Measurements from ENCODE around the gene DAPP1. TPM values are rescaled to one million over a fixed set of nuclear protein-coding genes. Genes with fewer than 3 reads are reported as not detected.
"Not testable (repeated sequence)": the region's sequence is repeated elsewhere in the genome, so short reads cannot be mapped to it uniquely, and the experiment has no call there.

The DAPP1 gene
- total RNA-seq, 2 experiments from 2014 or later = 16.7 to 17.5 TPM

DNA sequence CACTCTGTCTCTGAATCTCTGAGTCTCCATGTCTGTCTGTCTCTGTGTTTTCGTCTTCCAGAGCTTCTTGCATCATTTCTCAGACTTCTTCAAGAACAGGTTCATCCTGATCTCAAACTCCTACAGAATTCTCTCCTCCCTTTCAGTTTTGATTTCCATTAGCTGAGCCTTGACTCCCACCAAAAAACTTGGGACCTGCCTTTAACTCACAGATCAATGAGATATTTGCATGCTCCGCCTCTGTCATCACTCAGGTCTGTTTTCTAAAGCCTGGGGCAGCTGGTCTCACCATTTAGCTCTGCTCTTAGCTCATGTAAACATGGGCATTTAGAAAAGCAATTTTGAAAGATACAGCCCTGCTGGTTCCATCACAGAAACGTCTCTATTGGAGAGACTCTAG is 8.6 kb downstream of the DAPP1 start:
- POLR2A ChIA-PET = interaction anchor here (1.3 kb wide), 1 partner anchor 9 kb away, joined by 4 read pairs; the partner anchor contains the start of gene DAPP1
- CTCF ChIA-PET = no interaction called here
- no peaks in the 10 kb centered on the region for H3K9me3 Mint-ChIP-seq (ENCODE audit: insufficient read depth)
- peaks cover 21% of the 10 kb centered on the region for H3K4me1 Mint-ChIP-seq (ENCODE audit: low read depth)
- no peaks in the 10 kb centered on the region for H3K27me3 Mint-ChIP-seq (ENCODE audit: low read depth)
- no peak overlapping the region for H3K27ac Mint-ChIP-seq
- DNase-seq = no peak
- H3K4me3 Mint-ChIP-seq = no peak overlapping the region
- ATAC-seq = no peak
- peaks cover 17% of the 10 kb centered on the region for H3K36me3 Mint-ChIP-seq (ENCODE audit: low read depth)

DNA sequence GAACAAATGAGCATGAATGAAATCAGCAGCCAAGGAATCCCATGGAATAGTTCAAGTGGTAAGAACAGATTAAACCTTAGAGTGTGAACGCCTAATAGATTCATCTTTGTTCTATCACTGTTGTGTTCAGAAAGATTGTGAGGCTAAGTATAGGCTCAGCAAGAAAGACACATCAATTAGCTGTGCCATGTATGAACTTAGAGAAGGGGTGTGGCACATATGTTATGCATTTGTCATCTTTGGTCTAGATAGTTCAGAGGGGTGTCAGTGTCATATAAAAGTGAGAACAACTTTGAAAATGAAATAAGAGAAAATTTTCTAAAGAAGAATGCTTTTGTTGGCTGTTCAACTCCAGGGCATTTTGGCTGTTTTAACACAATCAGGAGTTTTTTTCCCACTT is 9.4 kb downstream of the DAPP1 start:
- Mint-ChIP-seq H3K27ac (no peak overlapping the region), H3K9me3 (ENCODE audit: insufficient read depth) (no peaks in the 10 kb centered on the region), H3K4me3 (no peak overlapping the region), H3K36me3 (ENCODE audit: low read depth) (peaks cover 19% of the 10 kb centered on the region), H3K4me1 (ENCODE audit: low read depth) (peaks cover 20% of the 10 kb centered on the region), H3K27me3 (ENCODE audit: low read depth) (no peaks in the 10 kb centered on the region)
- DNase-seq (no peak), ATAC-seq (no peak)
- ChIA-PET CTCF (no interaction called here), POLR2A (no interaction called here)

DNA sequence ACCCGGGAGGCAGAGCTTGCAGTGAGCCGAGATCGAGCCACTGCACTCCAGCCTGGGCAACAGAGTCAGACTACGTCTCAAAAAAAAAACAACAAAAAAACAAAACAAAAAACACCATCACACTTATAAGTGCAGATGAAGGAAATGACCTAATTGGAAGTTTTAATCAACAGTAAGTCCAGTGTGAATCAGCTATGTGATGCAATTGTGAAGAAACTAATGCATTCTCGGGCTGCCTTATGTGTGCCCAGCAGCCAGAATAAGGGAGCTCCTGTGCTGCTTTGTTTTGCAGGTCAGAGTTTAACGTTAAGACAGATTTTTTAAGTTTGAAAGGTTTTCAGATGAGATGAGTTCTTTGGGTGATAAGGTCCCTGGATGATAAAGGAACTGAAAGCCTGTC is 10.8 kb downstream of the DAPP1 start:
- peaks cover 8% of the 10 kb centered on the region for H3K4me1 Mint-ChIP-seq (ENCODE audit: low read depth)
- POLR2A ChIA-PET = interaction anchor here (1.7 kb wide), 1 partner anchor 11 kb away, joined by 4 read pairs; no protein-coding TSS in a partner anchor

DNA sequence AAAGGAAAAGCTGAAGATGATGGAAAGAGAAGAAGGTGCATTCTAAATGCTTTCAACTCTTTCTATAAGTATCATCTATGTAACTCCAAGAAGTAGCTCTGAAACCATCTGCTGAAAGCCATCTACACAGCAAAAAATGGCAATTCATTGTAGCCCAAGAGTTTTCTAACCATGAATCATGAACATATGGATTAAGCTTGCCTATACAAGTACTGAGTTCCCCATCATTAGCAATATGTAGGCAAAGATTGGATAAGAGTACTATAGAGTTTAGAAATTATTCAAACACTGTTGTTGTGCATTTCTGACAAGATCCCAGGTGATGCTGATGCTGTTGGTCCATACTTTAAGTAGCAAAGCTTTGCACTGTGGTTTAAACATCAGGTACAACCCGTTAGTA is 11.2 kb downstream of the DAPP1 start:
- POLR2A ChIA-PET = interaction anchor here (0.7 to 1.7 kb wide), 2 partner anchors 12 to 119 kb away, joined by 3 to 4 read pairs; no protein-coding TSS in a partner anchor
- H3K4me3 Mint-ChIP-seq = no peak overlapping the region
- no peak for ATAC-seq

More for the DNA sequence above, 10.8 kb downstream of the DAPP1 start:
- Mint-ChIP-seq H3K27me3 (ENCODE audit: low read depth) (no peaks in the 10 kb centered on the region), H3K9me3 (ENCODE audit: insufficient read depth) (no peaks in the 10 kb centered on the region), H3K36me3 (ENCODE audit: low read depth) (peaks cover 17% of the 10 kb centered on the region), H3K4me3 (no peak overlapping the region), H3K27ac (no peak overlapping the region)
- ATAC-seq = no peak
- CTCF ChIA-PET = interaction anchor here (1.1 to 1.6 kb wide), 2 partner anchors 18 to 57 kb away, joined by 3 to 6 read pairs; no protein-coding TSS in a partner anchor
- DNase-seq = no peak

DNA sequence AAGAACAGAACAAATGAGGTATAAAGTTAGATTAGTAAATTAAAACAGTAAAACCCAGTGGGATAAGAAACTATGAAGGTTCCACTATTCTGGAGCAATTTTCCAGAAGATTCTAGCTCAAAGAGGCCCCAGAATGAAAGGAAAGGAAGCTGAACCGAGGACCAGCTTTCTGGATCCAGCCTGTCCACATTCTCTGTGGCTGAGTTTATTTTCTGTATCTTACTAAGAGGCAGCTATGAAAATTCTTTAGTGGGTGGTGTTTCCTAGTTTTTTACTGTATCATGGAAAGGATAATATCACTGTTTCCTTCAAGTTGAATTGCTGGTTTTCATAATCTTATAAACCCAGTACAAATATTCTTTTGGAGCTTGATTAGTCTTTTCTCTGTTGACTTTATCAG is 11.8 kb downstream of the DAPP1 start:
- POLR2A ChIA-PET = interaction anchor here (0.7 to 1.7 kb wide), 2 partner anchors 12 to 119 kb away, joined by 3 to 4 read pairs; no protein-coding TSS in a partner anchor
- H3K36me3 Mint-ChIP-seq (ENCODE audit: low read depth) = peaks cover 16% of the 10 kb centered on the region
- no peak overlapping the region for H3K27ac Mint-ChIP-seq
- no peaks in the 10 kb centered on the region for H3K27me3 Mint-ChIP-seq (ENCODE audit: low read depth)
- ATAC-seq (no peak), DNase-seq (no peak)
- H3K4me3 Mint-ChIP-seq = no peak overlapping the region
- H3K9me3 Mint-ChIP-seq (ENCODE audit: insufficient read depth) = no peaks in the 10 kb centered on the region
- H3K4me1 Mint-ChIP-seq (ENCODE audit: low read depth) = peaks cover 7% of the 10 kb centered on the region
- CTCF ChIA-PET = interaction anchor here (1.6 kb wide), 1 partner anchor 56 kb away, joined by 6 read pairs; no protein-coding TSS in a partner anchor

More for the DNA sequence above, 11.2 kb downstream of the DAPP1 start:
- Mint-ChIP-seq H3K4me1 (ENCODE audit: low read depth) (peaks cover 7% of the 10 kb centered on the region), H3K9me3 (ENCODE audit: insufficient read depth) (no peaks in the 10 kb centered on the region), H3K36me3 (ENCODE audit: low read depth) (peaks cover 17% of the 10 kb centered on the region), H3K27ac (no peak overlapping the region), H3K27me3 (ENCODE audit: low read depth) (no peaks in the 10 kb centered on the region)
- CTCF ChIA-PET = interaction anchor here (1.1 to 1.6 kb wide), 2 partner anchors 19 to 57 kb away, joined by 3 to 6 read pairs; no protein-coding TSS in a partner anchor
- DNase-seq = peak; percentile 4

DNA sequence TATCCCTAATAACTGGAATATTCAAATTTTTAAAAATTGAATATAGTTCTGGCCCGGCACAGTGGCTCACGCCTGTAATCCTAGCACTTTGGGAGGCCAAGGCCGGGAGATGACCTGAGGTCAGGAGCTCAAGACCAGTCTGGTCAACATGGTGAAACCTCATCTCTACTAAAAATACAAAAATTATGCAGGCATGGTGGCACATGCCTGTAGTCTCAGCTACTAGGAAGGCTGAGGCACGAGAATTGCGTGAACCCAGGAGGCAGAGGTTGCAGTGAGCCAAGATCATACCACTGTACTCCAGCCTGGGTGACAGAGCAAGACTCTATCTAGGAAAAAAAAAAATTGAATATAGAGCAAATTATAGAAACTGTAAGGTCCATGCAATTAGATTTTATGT is 13.4 kb downstream of the DAPP1 start:
- DNase-seq; H3K27me3 Mint-ChIP-seq (ENCODE audit: low read depth); H3K27ac Mint-ChIP-seq; ATAC-seq; H3K4me3 Mint-ChIP-seq; H3K9me3 Mint-ChIP-seq (ENCODE audit: insufficient read depth); H3K4me1 Mint-ChIP-seq (ENCODE audit: low read depth): not testable (repeated sequence)
- ChIA-PET POLR2A (interaction anchor here (0.6 kb wide), 1 partner anchor 55 kb away, joined by 3 read pairs; no protein-coding TSS in a partner anchor), CTCF (interaction anchor here (0.7 to 1.3 kb wide), 4 partner anchors 19 to 55 kb away, joined by 3 to 4 read pairs (median 4); no protein-coding TSS in a partner anchor)
- H3K36me3 Mint-ChIP-seq (ENCODE audit: low read depth) = peaks cover 14% of the 10 kb centered on the region

DNA sequence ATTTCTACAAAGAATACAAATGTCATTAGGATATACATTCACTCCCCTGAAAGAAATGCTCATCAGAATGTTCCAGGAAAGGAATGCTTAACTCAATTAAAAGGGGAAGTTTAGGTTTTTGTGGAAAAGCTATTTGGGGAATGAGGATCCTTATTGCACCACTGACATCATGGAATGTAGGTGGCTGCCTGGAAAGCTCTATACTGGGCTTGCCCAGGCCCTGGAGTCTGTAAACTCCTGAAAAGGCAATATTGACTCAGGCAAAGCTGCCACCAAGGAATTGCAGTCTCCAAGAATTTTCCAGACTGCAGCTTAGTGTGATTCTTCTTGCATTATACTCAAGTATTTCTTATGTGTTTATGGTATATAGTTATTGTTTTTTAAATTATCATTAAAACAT is 15.7 kb downstream of the DAPP1 start:
- no peaks in the 10 kb centered on the region for H3K4me1 Mint-ChIP-seq (ENCODE audit: low read depth)
- no peaks in the 10 kb centered on the region for H3K27me3 Mint-ChIP-seq (ENCODE audit: low read depth)
- no peak for ATAC-seq
- no peak for DNase-seq
- no peaks in the 10 kb centered on the region for H3K9me3 Mint-ChIP-seq (ENCODE audit: insufficient read depth)
- H3K4me3 Mint-ChIP-seq = no peak overlapping the region
- ChIA-PET POLR2A (no interaction called here), CTCF (no interaction called here)
- H3K36me3 Mint-ChIP-seq (ENCODE audit: low read depth) = peaks cover 30% of the 10 kb centered on the region
- H3K27ac Mint-ChIP-seq = no peak overlapping the region

DNA sequence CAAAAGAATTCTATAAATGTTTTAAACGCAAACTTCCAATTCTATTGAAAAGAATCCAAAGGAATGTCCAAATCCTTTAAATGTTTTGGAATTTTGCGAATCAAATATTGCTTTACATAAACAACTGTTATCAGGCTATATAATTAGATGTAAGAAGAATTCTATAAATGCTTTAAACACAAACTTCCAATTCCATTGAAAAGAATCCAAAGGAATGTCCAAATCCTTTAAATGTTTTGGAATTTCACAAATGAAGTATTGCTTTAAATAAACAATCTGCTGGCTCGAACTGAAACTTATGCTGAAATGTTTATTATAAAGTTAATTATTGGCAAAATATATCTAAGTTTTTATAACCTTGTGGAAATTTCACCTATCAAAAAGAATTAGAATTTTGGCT is 16.1 kb downstream of the DAPP1 start:
- no peak for DNase-seq
- H3K27me3 Mint-ChIP-seq (ENCODE audit: low read depth) = no peaks in the 10 kb centered on the region
- no peaks in the 10 kb centered on the region for H3K4me1 Mint-ChIP-seq (ENCODE audit: low read depth)
- H3K4me3 Mint-ChIP-seq = no peak overlapping the region
- ChIA-PET POLR2A (no interaction called here), CTCF (interaction anchor here (1.6 kb wide), 1 partner anchor 13 kb away, joined by 5 read pairs; no protein-coding TSS in a partner anchor)
- H3K27ac Mint-ChIP-seq = no peak overlapping the region
- H3K36me3 Mint-ChIP-seq (ENCODE audit: low read depth) = peaks cover 27% of the 10 kb centered on the region
- H3K9me3 Mint-ChIP-seq (ENCODE audit: insufficient read depth) = no peaks in the 10 kb centered on the region
- ATAC-seq = no peak

DNA sequence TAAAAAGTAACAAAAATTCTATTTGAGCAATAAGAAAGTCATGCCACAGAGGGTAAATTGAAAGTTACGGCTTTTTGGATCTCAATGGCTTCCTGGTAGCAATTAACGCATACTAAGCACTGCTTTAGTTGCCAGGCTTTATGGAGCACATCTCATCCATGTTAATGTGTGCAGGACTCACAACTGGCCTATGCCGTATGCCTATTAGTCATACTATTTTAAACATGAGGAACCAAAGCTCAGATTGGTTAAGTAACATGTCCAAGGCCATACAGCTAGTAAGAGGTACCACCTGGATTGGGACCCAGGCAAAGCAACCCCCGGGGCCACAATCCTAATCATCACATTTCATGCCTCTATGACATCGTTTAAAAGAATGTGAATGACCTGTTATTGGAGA is 17.1 kb downstream of the DAPP1 start:
- H3K9me3 Mint-ChIP-seq (ENCODE audit: insufficient read depth) = no peaks in the 10 kb centered on the region
- peaks cover 29% of the 10 kb centered on the region for H3K36me3 Mint-ChIP-seq (ENCODE audit: low read depth)
- ATAC-seq (no peak), DNase-seq (no peak)
- H3K4me3 Mint-ChIP-seq = no peak overlapping the region
- H3K27me3 Mint-ChIP-seq (ENCODE audit: low read depth) = no peaks in the 10 kb centered on the region
- no peaks in the 10 kb centered on the region for H3K4me1 Mint-ChIP-seq (ENCODE audit: low read depth)
- ChIA-PET CTCF (interaction anchor here (1.4 to 1.6 kb wide), 2 partner anchors 12 to 51 kb away, joined by 3 to 5 read pairs; no protein-coding TSS in a partner anchor), POLR2A (no interaction called here)
- no peak overlapping the region for H3K27ac Mint-ChIP-seq

DNA sequence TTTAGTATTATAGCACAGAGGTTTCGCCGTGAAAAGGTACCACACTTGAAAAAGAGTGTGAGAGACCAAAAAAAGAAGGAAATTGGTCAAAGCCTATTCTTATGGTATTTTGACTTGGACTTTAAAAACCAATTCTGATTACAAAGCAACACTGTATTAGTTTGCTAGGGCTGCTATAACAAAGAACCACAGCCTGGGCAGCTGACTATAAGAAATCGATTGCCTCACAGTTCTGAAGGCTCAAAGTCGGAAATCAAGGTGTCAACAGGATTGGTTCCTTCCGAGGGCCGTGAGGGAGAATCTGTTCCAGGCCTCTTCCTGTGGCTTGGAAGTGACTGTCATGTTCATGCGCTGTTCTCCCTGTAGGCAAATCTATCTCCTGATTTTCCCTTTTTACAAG is 17.9 kb downstream of the DAPP1 start:
- H3K27ac Mint-ChIP-seq = no peak overlapping the region
- no peaks in the 10 kb centered on the region for H3K27me3 Mint-ChIP-seq (ENCODE audit: low read depth)
- no peak for ATAC-seq
- no peaks in the 10 kb centered on the region for H3K9me3 Mint-ChIP-seq (ENCODE audit: insufficient read depth)
- CTCF ChIA-PET = interaction anchor here (1.4 kb wide), 1 partner anchor 50 kb away, joined by 3 read pairs; no protein-coding TSS in a partner anchor
- no peak for DNase-seq
- no peak overlapping the region for H3K4me3 Mint-ChIP-seq
- H3K4me1 Mint-ChIP-seq (ENCODE audit: low read depth) = no peaks in the 10 kb centered on the region
- POLR2A ChIA-PET = no interaction called here
- H3K36me3 Mint-ChIP-seq (ENCODE audit: low read depth) = peaks cover 32% of the 10 kb centered on the region

DNA sequence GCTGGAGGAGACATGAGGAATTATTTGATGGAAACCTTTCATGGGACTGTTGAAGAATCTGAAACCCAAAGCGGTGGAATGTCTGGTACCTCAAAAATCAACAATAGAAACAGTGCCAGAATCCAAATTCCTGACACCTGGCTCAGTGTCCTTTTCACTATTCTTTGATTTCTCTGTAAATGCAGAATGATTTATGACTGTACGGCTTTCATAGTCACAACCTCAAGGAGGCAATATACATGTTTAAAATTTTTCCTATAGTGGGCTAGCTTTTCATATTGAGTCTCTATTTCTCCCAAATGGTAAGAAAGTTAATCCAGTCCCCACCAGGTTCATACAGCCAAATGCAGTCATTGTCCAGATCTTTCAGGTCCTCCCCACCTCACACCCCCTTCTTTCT is 19.3 kb downstream of the DAPP1 start:
- DNase-seq = no peak
- H3K9me3 Mint-ChIP-seq (ENCODE audit: insufficient read depth) = no peaks in the 10 kb centered on the region
- no peak overlapping the region for H3K27ac Mint-ChIP-seq
- ATAC-seq = no peak
- no peaks in the 10 kb centered on the region for H3K27me3 Mint-ChIP-seq (ENCODE audit: low read depth)
- POLR2A ChIA-PET = no interaction called here
- H3K4me3 Mint-ChIP-seq = no peak overlapping the region
- H3K36me3 Mint-ChIP-seq (ENCODE audit: low read depth) = peaks cover 33% of the 10 kb centered on the region
- CTCF ChIA-PET = interaction anchor here (1.2 kb wide), 1 partner anchor 24 kb away, joined by 4 read pairs; no protein-coding TSS in a partner anchor
- no peaks in the 10 kb centered on the region for H3K4me1 Mint-ChIP-seq (ENCODE audit: low read depth)

DNA sequence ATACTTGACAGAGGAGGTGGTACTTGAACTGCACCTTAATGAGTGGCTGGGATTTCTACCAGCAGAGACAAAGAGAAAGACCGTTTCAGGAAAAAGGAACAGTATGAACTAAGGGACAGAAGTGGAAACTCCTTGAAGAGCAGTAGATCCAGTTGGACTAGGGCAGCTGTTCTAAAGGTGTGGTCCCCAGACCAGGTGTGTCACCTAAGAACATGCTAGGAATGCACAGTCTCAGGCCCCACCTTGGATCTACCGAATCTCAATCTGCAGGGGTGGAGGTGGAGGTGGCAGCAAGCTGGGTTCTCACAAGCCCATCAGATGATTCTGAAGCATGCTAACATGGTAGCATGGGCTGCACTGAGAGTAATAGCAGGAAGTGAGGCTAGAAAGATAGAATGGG is 22.3 kb downstream of the DAPP1 start:
- Mint-ChIP-seq H3K4me3 (no peak overlapping the region), H3K27me3 (ENCODE audit: low read depth) (no peaks in the 10 kb centered on the region), H3K9me3 (ENCODE audit: insufficient read depth) (no peaks in the 10 kb centered on the region), H3K36me3 (ENCODE audit: low read depth) (peaks cover 48% of the 10 kb centered on the region), H3K27ac (no peak overlapping the region), H3K4me1 (ENCODE audit: low read depth) (peaks cover 3% of the 10 kb centered on the region)
- ChIA-PET CTCF (interaction anchor here (1.0 kb wide), 1 partner anchor 19 kb away, joined by 3 read pairs; no protein-coding TSS in a partner anchor), POLR2A (no interaction called here)
- DNase-seq (no peak), ATAC-seq (no peak)
